ENCODE data around the gene LRFN2.

Gene LRFN2

DNA sequence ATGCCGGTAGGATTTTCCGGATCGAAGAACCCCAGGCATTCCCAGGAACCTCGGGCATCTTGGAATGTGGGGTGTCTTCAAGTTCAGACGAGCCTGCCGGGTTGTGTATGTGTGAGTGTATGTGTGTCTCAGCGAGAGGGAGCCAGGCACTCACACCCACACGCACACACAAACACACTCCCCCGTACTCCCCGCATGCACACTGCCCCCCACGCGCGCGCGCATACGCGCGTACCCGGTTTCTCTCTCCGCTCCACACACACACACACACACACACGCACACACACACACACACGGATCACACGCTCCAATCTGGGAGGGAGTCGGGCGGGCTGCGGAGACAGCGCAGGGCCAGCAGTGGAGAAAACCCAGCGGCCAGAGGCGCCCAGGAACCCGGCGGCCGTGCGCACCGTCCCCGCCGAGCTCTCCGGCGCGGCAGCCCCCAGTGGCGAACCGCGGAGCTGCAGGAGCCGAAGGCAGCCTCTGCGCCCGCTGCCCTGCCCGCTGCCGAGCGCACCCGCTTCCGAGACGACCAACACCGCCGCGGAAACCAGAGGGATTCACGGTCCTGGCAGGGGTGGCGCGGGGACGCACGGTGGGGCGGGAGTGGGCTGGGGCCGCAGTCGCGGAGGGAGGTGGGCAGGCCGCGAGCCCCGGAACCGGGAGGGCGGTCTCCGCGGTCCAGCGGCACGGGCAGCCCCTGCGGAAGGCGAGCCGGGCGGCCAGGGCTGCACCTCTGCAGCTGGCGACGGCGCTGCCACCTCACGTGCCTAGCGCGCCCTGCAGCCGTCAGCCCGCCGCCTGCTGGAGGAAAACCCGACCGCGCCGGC lies at the start of gene LRFN2:
Gene LRFN2 (minus strand): TSS at position 125 of the 830 bp plus-strand sequence.
- no peak for DNase-seq

DNA sequence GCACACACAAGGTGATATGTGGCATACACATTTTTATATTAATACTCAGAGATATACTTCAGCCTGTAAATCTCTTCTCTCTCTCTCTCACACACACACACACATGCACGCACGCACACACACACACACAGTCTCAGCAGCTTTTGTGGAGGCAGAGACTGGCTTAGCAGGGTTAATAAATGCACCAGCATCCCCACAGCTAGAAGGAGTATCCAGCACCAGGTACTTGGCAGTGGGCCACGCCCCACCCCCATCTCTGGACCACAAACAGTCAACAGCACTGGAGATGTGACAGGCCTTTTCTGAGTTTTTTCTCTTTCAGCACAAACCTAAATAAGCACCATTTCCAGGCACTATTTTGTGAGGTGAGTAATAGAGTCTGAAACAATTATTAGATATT lies 47.3 kb upstream of the LRFN2 start:
- DNase-seq, result no peak

DNA sequence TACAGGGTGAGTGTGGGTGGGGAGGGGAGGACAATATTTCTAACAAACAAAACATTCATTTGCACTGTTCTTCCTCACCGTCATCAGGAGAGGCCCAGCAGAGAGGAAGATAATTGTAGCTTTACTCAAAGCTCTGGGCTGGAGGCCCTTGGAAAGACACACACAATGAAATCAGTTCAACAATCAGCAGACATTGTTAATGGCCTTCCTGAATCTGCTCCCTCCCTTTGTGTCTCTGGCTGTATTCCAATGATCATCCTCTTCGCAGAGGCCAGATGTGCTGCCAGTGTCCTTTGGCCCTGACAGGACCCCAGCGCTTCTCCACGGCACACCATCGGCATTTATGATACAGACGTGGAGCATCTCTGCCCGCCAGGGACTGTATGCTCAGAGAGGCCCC lies 44.6 kb upstream of the LRFN2 start:
- DNase-seq, result no peak

DNA sequence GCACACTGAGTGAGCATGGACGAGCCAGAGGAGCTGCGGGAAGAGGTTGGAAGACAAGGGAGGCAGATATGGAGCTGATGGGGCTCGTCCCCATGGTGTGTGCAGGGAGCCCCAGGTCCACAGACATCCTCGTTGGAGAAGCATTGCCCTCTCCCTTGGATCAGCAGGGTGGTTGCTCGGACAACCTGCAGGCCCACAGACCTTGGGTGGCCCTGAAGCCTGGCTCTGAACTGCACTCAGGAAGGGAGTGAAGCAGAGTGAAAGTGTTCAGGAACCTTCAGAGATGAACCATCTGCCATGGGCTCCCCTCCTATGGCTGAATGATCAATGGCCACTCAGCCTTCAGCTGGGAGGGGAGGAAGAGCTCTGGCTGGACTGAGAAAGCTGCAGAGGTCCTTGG lies 43.3 kb upstream of the LRFN2 start:
- no peak for DNase-seq

DNA sequence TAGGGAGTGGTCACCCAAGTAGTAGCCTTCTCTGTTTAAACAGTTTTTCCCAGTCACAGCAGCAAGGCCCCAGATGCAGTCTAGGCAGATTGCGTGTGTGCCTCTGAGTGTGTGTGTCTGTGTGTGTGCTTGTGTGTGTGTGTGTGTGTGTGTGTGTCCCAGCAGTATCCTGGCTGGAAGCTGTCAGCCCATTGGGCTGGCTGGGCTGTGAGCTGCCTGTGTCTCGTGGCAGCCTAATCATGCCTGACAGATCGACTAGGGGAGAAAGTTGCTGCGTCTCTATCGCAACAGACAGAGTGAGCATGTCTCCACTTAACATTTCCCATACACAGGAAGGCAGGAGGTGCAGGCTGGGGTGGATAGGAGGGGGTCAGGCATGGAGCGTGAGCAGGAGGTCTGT lies 42.9 kb upstream of the LRFN2 start:
- DNase-seq, result no peak

DNA sequence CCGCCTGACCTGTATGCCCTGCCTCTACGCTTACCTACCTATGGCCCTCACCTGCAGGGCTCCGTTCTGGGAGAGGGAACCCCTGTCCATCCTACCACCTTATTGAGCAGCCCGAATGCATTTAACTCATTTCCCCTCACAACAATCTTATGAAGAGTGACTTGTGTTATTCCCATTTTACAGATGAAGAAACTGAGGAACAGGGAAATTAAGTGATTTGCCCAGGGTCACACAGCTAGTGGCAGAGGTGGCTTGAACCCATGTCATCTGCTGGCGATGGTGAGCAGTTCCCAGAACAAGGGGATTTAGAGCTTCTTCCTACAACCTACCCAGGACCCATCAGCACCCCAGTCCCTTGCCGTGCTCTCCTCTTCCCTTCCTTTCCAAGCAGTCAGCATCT lies 42.3 kb upstream of the LRFN2 start:
- DNase-seq, result no peak

DNA sequence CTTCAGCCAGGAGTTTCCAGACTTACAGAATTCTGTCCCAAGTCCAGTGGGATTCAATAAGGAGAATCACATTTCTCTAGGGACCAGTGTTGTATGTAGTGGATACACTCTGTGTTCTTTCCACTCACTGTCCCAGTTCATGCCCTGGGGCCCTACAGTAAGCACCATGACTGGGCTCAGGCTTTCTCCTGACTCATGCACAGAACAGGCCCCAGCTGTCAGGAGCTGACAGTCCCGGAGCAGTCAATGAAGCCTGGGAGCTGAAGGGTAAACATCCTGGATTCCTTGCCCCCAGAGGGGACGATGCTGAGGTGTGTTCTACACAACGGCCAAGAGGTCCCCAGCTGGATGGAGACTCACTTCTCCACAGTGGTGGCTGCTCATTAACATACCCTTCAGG lies 40.2 kb upstream of the LRFN2 start:
- no peak for DNase-seq

DNA sequence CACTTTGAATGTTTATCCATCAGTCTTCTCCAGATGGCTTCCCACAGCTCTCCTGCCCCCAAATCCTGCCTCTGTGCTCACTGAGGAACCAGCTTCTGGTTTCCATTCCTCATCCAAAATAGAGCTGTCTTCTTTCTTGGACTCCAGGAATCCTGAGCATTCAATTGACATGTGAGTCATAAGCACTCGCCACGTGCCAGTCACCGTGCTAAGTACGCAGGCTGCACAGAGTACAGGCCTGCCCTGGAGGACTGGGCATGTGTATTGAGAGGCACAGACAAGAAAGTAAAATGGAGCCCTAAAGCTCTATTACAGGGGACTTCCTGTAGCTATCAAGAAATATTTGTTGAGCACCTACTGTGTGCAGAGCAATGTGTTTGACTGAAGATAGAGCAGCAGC lies 39.7 kb upstream of the LRFN2 start:
- DNase-seq, result no peak

DNA sequence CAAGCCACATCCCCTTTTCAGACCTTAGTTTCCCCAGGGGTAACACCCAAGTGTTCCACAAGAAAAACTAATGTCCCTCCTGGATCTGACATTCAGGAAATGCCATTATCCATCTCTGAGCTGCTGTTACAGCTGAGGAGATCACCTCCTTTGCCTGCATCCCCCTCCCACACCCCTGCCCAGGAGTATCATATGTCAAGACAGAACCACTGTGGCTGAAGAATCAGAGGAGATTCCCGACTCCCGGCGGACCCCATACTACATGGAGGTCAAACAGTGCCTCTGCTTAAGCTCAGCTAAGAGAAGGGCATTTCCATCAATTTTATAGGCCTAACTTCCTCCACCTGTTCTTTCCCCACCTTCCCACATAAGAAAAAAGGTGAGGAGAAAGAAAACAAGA lies 36.8 kb upstream of the LRFN2 start:
- DNase-seq, result no peak

DNA sequence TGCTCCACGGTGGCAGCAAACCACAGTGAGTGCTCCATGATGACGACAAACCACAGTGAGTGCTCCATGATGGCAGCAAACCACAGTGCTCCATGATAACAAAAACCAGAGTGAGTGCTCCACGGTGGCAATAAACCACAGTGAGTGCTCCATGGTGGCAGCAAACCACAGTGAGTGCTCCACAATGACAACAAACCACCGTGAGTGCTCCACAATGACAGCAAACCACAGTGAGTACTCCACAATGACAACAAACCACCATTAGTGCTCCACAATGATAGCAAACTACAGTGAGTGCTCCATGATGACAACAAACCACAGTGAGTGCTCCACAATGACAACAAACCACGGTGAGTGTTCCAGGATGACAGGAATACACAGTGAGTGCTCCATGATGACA lies 36.0 kb upstream of the LRFN2 start:
- no peak for DNase-seq

DNA sequence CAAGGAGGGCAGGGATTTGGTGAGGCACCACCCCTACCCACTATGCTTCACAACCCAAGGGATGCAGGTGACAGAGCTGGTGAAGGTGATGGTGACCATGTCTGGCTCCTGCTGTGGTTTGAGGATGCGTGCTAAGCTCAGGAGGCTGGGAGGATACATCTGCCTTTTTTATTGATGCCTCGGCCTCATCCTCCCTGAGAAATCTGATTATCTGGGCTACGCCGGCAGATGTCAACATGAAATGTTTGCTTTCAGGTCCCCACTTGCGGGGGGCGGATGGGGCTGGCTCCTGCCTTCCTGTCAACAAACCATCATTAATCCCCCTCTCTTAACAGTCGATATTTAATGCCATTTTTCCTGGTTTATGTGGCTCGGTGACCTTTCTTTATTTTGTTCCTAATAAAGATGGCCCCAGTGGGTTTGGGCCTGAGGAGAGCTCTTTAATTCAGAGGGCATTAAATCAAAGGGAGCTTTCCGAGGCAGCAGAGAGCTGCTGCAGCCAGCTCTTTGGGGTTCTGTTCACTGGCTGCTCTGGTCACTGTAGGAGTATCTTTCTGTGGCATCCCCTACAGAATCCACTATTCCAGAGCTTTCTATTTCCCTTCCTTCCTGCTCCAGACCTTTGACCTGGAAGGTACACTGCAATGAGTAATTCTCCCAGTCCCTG lies 33.5 kb upstream of the LRFN2 start:
- no peak for DNase-seq

DNA sequence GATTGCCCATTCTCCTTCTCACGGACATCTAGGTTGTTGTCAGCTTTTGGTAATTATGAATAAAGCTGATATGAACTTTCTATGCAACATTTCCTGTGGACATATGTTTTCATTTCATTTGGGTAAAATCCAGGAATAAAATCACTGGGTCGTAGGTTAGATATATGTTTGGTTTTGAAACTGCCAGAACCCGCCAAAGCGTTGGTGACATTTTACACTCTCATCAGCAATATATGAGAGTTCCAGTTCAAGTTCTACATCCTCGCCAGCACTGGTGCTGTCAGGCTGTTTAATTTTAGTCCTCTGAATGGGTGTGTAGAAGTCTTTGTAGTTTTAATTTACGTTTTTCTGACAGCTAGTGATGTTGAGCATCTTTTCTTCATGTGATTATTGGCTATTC lies 27.5 kb upstream of the LRFN2 start:
- DNase-seq, result no peak

DNA sequence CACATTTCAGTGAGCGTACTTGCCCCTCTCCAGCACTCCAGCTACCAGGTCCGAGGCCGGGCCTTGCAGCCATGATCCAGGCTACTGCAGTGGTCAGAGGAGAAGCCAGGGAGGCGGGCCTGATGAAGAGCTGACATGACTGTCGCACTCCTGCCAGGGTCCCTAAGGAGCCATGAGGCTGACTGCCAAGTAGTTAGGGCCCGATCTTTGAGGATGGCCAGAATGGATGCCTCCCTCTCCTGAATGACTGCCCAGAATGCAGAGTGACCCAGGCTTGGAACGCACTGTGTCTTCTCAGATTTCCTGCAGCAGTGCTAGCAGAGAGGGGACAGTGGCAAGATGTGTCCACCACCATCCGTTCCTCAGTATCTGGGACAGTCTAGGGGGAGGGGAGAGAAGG lies 24.7 kb upstream of the LRFN2 start:
- DNase-seq, result no peak

DNA sequence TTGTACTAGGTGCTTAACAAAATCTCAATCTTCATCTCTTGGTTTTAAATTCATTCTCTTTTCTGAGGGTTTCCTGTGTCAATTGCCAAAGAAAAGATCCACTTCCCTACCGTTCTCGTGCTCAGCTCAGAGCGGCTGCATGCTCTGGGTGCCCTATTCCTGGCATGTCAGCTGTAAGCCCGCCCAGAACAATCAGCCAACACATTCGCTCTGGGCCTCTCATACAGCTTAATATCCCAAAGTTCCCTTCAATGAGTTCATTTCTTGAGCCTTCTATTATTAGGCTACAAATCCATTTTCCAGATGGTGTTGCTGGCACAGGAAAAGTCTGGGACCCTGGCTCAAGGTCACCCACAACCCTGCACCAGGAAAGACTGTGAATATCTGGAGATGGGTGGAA lies 24.3 kb upstream of the LRFN2 start:
- no peak for DNase-seq

DNA sequence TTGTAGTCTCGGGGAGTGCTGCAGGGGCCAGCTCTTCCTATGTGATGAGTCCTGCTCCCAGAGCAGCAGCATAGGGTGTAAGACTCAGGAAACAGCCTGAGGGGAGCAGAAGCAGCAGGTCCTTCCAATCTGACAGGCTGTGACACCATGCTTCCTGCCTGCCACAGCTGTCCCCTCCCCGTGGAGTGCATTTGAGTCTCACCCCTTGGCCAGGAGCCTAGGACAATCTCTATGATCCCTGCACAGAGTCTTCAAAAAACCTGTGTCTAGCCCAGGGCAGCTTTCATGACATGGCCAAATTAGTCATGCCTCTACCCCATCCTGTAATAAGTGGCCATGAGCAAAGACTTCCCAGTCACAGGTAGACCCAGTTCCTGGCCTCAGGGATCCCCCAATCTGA lies 23.1 kb upstream of the LRFN2 start:
- DNase-seq, result no peak

DNA sequence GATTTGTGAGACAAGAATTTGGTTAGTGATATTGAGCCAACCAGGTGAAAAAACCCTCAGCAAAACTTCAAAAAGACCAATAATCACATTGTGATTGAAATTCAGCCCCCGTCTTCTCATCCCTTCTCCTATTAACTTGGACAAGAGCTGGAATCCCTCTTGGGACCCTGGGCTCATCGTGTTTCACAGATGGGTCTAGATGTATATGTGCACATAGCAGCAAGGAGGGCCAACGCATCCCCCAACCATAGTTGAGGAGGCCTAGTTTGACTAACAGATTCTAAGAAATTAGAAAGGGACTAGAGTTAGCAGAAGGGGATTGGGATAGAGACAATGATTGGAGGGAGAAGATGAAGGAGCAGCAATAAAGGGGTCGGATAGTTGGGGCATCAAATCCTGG lies 19.8 kb upstream of the LRFN2 start:
- no peak for DNase-seq

DNA sequence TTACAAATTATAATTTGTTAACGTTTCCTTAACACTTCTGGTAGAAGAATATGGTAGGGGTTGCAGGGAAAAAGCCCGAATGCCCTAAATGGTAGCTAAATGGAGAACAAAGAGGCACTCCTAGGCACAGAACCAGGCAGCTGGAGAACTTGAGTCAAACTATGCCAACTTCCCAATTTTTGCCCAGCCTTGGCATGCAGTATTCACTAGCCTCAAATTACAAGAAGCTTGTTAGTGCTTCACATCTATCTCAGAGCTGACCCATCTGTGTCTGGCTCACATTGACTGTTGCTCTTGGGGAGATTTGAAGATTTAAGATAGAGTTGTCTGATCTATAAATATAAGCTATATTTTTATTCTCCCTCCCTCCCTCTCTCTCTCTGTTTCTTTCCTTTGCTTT lies 19.4 kb upstream of the LRFN2 start:
- DNase-seq, result no peak

DNA sequence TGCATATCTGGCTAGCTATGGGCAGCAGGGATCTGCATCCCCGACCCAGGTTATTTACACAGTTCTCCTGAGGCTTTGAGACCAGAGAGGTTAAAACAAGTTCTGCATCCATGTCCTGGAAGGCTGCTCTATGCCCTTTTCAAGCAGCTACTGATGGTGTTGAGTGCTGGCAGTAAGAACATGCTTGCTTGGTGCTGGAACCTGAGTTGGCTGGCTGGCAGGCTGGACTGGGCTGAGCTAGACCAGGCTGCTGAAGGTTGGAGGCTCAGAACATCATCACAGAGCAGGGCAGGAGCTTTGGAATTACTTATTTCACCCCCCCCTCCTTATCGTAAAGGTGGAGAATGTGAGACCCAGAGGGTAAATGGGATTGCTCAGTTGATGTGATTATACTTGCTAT lies 16.9 kb upstream of the LRFN2 start:
- DNase-seq, result no peak

DNA sequence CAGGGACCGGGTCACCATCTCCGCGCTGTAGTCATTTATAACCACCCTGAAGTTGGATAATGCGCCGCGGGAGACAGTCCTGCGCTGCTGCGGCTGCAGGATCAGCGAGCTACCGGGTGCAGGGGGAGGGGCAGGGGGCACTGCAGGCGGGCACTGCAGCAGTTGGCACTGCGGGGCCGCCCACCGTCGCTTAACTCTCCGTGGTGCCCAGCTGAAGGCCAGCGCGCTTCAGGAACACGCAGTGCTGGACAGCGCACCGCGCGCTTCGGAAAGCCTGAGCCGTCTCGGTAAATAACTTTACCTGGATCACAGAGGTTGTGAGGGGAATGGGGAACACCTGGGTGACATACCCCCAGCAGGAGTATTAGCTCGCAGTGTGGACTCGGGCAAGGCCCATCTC lies 12.4 kb upstream of the LRFN2 start:
- DNase-seq, result no peak

DNA sequence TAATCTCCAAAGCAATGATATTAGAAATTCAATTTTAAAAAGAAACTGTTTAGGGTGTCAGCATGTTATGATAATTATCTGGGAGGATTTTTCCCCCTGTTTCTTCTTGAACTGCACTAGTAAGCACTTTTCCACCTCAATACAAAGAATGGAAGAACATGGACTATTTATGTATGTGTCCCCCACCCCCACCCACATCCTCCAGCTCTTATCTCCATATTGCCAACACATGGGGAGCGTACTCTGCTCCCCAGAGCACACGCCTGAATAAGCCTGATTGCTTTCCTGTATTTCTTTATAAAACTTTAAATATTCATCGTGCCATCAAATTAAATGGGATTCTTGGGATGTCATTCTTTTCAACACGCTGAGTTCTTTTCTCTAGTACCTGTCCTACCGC lies 11.4 kb upstream of the LRFN2 start:
- no peak for DNase-seq

DNA sequence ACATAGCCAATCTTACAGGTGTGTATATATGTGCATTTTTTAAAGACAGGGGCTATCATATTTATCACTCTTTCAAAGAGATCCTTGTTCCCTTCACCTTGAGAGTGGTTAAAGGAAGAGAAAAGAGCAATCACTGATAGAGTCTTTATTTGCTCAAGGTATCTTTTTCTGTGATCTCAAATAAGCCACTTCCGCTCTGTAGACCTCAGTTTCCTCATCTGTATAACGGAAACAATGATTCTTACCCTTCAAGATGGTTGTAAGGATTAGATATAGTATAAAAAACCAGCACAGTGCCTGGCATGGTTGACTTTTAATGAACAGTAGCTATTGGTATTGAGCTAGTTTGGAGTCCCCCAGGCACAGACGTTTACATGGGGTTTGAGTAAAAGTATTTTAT lies 10.1 kb upstream of the LRFN2 start:
- no peak for DNase-seq

DNA sequence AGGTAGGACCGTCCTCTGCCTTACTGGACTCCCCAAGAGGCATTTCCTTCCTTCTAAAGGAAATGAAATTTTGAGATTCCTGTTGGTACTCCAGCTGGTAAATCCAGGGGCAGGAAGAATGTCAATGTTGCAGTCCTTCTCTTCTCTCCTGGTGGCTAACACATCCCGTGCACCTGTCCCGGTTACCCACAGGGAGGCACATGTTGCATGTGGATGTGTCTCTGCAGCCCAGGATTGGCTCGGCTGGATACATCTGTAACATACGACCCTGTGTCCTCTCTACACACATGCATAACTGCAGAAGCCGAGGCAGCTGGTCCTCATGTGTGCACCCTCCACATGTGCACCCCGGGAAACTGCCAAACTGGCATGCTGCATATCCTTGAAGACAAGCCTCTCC lies 1.3 kb upstream of the LRFN2 start:
- no peak for DNase-seq

DNA sequence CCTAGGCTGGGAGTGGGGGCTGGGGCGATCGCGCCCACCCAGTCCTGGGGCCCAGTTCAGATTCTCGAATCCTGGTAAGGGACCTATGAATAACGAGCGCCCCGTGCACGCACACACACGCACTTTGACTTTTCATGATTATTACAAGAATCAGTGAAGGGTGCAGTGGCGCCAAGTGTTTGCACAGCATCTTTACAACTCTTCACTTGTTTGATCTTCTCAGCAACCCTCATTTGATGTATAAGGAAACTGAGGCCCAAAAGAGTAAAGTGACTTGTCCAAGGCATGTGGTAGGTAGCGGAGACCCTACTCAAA lies 863 bp upstream of the LRFN2 start:
- DNase-seq, result no peak

DNA sequence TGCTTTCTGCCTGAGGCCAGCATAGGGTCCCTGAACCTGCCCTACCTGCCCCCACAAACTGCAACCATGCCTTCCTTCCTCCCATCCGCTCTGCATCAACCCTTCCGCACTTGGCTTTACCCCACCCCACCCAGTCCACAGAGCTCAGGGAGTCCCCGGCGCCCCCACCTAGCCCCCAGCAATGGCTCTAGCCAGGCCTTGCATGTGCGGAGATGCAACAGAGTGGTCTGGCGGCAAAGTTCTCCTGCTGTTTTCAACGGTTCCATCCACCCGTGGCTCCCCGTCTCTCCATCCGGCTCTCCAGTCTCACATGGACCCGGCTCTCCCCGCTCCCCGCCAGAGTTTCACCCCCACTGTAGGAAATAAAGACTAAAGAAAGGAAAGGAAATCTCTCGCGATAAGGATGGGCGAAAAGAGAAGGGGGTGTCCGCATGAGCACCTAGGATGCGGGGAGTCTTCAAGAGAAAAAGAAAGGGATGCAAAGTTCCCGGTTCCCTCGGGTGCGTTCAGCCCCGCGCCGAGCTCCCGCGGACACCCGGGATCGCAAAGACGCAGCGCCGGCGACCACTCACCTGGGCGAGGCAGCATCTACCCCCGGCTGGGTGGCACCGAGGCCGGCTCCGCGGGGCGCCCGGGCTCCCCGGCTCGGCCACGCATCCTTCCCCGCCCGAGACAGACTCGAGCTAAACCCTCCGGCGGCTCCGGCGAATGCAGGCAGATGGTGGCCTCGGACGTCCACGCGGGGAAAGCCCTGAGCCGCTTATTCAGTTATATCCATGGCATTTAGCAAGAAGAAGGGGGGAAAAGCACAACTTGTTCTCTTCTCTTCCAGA lies 579 bp downstream of the LRFN2 start:
- DNase-seq, result no peak
